ENCODE data around the gene ESRRG. TPM values are rescaled to one million over a fixed set of nuclear protein-coding genes. Genes with fewer than 3 reads are reported as not detected.

The ESRRG gene
- total and polyA plus RNA-seq, 4 donors, result 0.07 to 0.47 (median 0.20) TPM

DNA sequence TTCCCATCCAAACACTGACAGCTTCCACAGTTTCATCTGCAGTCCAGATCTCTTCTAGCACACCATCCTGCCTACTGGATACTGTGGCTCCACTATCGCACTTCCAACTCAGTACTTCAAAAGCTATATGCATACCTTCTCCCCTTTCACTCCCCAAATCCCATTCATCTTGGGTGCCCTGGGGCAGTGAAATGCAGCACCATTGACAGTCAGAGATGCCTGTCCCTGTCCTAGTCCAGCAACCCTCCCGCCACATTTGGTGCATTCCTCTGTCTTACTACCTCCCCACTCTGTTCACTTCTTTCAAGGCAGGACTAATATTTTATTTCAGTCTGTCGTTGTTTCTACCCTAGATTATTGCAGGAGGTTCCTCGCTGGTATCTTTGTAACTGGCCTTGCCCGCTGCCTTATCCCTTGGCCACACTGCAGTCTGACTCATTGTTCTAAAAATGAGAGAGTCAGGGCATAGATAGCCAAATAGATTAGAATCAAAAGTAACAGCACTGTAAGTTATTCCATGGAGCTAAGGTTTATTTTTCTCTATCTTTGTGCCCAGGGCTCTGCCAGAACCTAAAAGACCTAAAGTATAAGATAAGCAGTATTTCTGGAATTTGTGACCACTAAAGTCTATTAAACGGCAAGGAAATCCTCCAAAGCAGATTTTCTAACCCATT, 96.7 kb downstream of the ESRRG start:
- H3K27me3 ChIP-seq (ENCODE audit: control insufficient read depth in 4 of 4, insufficient read depth in 4 of 4, low read length in 3 of 4), result no peaks in the 10 kb centered on the region
- H3K27ac ChIP-seq (ENCODE audit: low read depth in 1 of 2, low read length in 2 of 2), result no peak overlapping the region
- no peak overlapping the region for H3K4me3 ChIP-seq (ENCODE audit: low read depth in 1 of 3, low read length in 3 of 3)
- no peaks in the 10 kb centered on the region for H3K9me3 ChIP-seq (ENCODE audit: control insufficient read depth in 4 of 4, low read length in 3 of 4)
- no peak for TF ChIP-seq EGR1 (IDR thresholded peaks at IDR 0.05; ENCODE audit: low read depth in 2 of 2)
- TF ChIP-seq, protein P1, sequence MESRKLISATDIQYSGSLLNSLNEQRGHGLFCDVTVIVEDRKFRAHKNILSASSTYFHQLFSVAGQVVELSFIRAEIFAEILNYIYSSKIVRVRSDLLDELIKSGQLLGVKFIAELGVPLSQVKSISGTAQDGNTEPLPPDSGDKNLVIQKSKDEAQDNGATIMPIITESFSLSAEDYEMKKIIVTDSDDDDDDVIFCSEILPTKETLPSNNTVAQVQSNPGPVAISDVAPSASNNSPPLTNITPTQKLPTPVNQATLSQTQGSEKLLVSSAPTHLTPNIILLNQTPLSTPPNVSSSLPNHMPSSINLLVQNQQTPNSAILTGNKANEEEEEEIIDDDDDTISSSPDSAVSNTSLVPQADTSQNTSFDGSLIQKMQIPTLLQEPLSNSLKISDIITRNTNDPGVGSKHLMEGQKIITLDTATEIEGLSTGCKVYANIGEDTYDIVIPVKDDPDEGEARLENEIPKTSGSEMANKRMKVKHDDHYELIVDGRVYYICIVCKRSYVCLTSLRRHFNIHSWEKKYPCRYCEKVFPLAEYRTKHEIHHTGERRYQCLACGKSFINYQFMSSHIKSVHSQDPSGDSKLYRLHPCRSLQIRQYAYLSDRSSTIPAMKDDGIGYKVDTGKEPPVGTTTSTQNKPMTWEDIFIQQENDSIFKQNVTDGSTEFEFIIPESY (IDR thresholded peaks at IDR 0.05), result no peak
- no peak for TF ChIP-seq JUND (IDR thresholded peaks at IDR 0.05)
- no peaks in the 10 kb centered on the region for H3K4me1 ChIP-seq (ENCODE audit: control insufficient read depth in 4 of 4, insufficient read depth in 4 of 4, low read length in 3 of 4)
- H3K36me3 ChIP-seq (ENCODE audit: control insufficient read depth in 4 of 4, insufficient read depth in 3 of 4, low read depth in 1 of 4, low read length in 3 of 4), result no peaks in the 10 kb centered on the region
- no peak for DNase-seq (ENCODE audit: low spot score)
- no peak overlapping the region for H3K9ac ChIP-seq (ENCODE audit: low read depth in 1 of 2, low read length in 2 of 2)
- 81% methylated on average over 6 of the region's 6 CpGs for WGBS

DNA sequence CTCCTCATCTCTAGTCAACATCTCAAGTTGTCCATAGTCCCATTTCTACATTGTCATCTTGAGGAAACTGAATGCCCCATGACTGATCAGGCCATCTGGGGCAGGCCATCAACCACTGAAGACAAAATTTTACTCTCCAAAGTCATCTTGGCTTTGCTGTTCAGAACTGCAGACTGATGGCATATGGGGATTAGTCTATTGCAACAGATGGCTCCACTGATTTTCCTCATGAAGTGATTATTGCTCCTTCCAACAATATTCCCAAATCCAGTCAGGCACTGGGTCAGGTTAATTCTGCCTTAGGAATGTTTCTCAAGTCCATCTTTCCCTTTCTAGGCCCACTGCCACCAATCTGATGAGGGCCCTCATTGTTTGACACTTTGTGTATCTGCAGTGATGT, 101.7 kb downstream of the ESRRG start:
- H3K9ac ChIP-seq (ENCODE audit: low read depth in 1 of 2, low read length in 2 of 2), result no peak overlapping the region
- no peak overlapping the region for H3K27ac ChIP-seq (ENCODE audit: low read depth in 1 of 2, low read length in 2 of 2)
- TF ChIP-seq, protein P2, sequence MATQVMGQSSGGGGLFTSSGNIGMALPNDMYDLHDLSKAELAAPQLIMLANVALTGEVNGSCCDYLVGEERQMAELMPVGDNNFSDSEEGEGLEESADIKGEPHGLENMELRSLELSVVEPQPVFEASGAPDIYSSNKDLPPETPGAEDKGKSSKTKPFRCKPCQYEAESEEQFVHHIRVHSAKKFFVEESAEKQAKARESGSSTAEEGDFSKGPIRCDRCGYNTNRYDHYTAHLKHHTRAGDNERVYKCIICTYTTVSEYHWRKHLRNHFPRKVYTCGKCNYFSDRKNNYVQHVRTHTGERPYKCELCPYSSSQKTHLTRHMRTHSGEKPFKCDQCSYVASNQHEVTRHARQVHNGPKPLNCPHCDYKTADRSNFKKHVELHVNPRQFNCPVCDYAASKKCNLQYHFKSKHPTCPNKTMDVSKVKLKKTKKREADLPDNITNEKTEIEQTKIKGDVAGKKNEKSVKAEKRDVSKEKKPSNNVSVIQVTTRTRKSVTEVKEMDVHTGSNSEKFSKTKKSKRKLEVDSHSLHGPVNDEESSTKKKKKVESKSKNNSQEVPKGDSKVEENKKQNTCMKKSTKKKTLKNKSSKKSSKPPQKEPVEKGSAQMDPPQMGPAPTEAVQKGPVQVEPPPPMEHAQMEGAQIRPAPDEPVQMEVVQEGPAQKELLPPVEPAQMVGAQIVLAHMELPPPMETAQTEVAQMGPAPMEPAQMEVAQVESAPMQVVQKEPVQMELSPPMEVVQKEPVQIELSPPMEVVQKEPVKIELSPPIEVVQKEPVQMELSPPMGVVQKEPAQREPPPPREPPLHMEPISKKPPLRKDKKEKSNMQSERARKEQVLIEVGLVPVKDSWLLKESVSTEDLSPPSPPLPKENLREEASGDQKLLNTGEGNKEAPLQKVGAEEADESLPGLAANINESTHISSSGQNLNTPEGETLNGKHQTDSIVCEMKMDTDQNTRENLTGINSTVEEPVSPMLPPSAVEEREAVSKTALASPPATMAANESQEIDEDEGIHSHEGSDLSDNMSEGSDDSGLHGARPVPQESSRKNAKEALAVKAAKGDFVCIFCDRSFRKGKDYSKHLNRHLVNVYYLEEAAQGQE (IDR thresholded peaks at IDR 0.05), result no peak
- no peak for TF ChIP-seq NR2F2 (IDR thresholded peaks at IDR 0.05)
- TF ChIP-seq, protein P3, sequence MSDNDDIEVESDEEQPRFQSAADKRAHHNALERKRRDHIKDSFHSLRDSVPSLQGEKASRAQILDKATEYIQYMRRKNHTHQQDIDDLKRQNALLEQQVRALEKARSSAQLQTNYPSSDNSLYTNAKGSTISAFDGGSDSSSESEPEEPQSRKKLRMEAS (IDR thresholded peaks at IDR 0.05), result no peak
- TF ChIP-seq, protein P4, sequence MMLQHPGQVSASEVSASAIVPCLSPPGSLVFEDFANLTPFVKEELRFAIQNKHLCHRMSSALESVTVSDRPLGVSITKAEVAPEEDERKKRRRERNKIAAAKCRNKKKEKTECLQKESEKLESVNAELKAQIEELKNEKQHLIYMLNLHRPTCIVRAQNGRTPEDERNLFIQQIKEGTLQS (IDR thresholded peaks at IDR 0.05), result no peak
- TF ChIP-seq, protein P5, sequence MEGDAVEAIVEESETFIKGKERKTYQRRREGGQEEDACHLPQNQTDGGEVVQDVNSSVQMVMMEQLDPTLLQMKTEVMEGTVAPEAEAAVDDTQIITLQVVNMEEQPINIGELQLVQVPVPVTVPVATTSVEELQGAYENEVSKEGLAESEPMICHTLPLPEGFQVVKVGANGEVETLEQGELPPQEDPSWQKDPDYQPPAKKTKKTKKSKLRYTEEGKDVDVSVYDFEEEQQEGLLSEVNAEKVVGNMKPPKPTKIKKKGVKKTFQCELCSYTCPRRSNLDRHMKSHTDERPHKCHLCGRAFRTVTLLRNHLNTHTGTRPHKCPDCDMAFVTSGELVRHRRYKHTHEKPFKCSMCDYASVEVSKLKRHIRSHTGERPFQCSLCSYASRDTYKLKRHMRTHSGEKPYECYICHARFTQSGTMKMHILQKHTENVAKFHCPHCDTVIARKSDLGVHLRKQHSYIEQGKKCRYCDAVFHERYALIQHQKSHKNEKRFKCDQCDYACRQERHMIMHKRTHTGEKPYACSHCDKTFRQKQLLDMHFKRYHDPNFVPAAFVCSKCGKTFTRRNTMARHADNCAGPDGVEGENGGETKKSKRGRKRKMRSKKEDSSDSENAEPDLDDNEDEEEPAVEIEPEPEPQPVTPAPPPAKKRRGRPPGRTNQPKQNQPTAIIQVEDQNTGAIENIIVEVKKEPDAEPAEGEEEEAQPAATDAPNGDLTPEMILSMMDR (IDR thresholded peaks at IDR 0.05; ENCODE audit: low read depth, low read length, missing input control), result no peak
- H3K27me3 ChIP-seq (ENCODE audit: control insufficient read depth in 4 of 4, insufficient read depth in 4 of 4, low read length in 3 of 4), result no peaks in the 10 kb centered on the region
- no peaks in the 10 kb centered on the region for H3K36me3 ChIP-seq (ENCODE audit: control insufficient read depth in 4 of 4, insufficient read depth in 3 of 4, low read depth in 1 of 4, low read length in 3 of 4)
- H3K9me3 ChIP-seq (ENCODE audit: control insufficient read depth in 4 of 4, low read length in 3 of 4), result no peaks in the 10 kb centered on the region
- no peaks in the 10 kb centered on the region for H3K4me1 ChIP-seq (ENCODE audit: control insufficient read depth in 4 of 4, insufficient read depth in 4 of 4, low read length in 3 of 4)
- DNase-seq (ENCODE audit: low spot score), result no peak
- H3K4me3 ChIP-seq (ENCODE audit: low read depth in 1 of 3, low read length in 3 of 3), result no peak overlapping the region
